Ureter (tissue), 1 donor: Measurements from ENCODE around the gene BDNF. TPM values are rescaled to one million over a fixed set of nuclear protein-coding genes. Genes with fewer than 3 reads are reported as not detected.
"Not testable (repeated sequence)": the region's sequence is repeated elsewhere in the genome, so short reads cannot be mapped to it uniquely, and the experiment has no call there.

Experiments
- DNase-seq: peaks from one replicate; pipeline ENCODE4 v3.0.0-alpha.2; 2020; ENCODE audit warnings: low spot score
- total RNA-seq: library from RNA; stranded (reverse); gene quantifications from one replicate; pipeline ENCODE4 v1.2.4, GENCODE V29; 2023
- donor health status: DM: yes; HTN: yes; CAD: no.

Gene BDNF
- total RNA-seq, 1 donor from 2014 or later, result 6.0 TPM

DNA sequence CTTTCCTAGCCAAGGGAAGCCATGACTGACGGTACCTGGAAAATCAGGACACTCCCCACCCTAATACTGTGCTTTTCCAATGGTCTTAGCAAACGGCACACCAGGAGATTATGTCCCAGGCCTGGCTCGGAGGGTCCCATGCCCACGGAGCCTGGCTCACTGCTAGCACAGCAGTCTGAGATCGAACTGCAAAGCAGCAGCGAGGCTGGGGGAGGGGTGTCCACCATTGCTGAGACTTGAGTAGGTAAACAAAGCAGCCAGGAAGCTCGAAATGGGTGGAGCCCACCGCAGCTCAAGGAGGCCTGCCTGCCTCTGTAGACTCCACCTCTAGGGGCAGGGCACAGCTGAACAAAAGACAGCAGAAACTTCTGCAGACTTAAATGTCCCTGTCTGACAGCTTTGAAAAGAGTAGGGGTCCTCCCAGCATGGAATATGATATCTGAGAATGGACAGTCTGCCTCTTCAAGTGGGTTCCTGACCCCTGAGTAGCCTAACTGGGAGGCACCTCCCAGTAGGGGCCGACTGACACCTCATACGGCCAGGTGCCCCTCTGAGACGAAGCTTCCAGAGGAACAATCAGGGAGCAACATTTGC is 34.6 kb downstream of the BDNF start:
- DNase-seq, result not testable (repeated sequence)

DNA sequence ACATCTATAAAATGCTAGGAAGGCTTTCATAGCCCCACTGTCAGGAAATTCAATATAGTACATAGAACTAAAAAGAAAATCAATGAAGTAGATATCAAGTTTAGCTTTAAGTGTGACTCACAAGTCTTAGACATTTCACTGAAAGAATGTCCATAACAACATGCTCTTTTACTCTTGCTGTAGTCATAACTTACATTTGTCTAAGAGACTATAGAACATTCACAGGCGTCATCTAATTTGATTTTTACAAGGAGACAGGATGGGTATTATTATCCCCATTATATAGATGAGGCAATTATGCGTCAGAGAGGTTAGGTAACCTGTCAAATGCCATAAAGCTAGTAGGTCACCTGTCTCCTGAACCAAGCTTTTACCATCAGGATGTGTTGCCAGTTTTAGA is 36.9 kb downstream of the BDNF start:
- DNase-seq, result no peak

DNA sequence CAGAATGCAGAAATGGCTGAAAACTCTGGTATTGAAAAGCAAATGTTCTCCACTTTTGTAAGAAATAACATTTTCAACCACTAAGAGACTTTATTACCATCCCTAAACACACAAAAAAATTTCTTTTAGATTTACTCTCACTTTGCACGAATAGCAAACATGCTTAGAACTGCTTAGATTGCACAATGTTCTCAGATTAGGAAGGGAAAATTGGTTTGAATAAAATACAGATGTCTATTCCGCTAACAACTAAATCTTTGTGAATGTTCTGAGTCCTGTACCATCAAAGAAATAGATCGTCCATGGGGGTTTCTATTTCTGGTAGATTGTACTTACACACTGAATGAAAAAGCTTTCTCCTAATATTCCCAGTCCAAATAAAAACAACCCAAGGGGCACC is 40.1 kb downstream of the BDNF start:
- no peak for DNase-seq

DNA sequence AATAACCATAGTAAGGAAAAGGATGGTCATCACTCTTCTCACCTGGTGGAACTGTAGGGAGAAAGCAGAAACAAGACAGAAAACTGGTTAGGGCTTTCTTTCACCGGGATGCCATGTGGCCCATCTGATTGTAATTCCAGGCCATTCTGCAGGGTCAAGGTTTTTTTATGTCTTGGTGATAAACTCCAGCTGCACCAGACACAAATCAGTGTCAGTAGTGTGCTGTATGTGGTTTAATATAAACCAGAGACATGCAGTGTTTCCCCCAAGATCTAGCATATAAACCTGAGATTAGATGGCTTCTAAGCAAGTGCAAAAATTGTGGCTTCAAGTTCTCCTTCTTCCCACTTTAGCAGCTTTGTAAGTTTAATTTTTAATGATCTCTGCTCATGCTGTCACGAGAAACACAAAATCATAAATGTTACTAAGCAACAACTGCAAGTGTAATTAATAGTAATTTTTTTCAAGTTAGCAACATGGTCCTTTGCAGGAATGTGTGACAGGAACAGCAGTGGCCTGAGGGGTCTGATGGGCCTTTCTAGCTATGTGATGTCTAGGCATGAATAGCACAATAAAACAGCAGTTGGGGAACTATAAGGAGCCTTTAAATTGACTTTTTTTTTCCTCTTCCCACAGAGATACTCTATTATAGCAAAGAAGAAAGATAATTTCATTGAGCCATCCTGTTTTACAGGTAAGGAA is 41.6 kb downstream of the BDNF start:
- no peak for DNase-seq

DNA sequence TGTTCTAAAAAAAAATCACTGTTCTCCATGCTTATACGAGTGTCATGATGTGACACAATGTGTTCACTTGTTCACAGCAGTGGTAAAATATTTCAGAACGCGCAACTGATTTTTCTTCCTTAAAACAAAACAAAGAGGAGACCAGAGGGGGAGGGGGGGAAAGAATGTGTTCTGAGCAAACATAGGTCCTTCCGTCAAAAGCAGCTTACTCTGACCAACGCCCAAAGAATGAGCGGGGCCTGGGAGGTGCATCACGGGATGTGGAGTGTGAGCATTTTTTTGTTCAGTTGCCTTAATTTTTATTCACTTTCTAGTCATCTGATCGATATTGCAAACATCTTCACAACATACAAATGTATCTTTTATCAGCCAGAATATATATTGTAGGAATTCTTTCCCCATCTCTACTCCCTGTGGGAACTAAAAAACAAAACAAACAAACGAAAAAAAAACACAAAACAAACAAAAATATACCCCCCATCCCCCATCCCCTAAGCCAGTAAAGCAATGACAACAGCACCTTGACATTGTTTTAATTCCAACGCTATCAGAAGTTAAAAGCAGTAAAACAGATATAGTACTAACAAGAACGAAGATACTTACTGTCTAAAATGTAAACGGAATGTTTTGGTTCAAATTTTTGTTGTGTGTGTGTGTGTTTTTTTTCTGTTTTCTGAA is 43.3 kb downstream of the BDNF start:
- no peak for DNase-seq

DNA sequence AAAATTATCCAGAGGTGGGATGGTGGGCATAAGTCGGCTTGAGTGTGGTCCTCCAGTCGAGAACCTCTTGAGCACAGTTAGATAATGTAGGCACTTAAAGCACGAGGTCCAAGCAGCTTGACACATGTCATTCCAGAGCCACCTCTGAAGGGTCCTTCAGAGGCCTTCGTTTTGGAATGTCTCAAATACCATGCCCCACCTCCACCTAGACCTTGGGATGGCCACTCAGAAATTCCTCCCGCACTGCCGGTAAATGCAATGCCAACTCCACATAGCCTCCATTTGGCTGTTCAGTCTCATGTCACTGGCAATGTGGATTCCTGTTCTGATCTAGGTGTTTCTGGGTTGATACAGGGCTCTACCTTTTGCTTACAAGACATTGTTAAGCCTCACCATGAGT is 43.9 kb downstream of the BDNF start:
- no peak for DNase-seq

DNA sequence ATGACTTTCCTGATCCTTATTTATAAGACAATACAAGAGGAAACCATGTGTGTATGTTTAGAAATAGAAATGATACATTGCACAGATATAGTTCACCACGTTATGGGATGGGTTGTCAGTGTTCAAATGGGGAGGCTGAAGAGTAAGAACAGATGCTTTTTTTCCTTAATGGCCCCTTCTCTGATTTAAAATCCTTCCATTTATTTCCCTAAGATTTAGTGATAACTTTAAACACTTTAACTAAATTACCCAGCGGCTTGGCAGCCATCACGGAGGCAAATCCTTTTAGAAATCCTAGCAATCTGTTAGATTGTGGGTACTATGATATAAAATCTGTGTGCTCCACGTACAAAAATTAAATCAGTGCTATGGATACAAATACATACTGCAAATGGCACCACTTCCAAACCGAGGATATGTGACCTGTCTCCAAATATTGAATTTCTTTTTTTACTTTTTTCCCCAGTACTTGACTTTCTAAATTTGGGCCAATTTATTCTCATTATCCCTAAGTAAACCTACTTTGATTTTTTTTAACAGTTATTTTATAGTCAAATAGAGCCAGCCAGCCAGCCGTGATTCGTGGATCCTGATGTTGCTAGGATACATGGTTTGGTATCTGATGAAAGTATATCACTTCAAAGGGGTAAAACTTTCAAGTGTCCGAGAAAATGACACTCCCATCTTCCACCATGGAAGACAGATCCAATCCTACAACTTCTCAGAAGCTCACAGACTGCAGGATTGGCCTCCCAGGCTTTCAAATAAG is 46.1 kb downstream of the BDNF start:
- no peak for DNase-seq

DNA sequence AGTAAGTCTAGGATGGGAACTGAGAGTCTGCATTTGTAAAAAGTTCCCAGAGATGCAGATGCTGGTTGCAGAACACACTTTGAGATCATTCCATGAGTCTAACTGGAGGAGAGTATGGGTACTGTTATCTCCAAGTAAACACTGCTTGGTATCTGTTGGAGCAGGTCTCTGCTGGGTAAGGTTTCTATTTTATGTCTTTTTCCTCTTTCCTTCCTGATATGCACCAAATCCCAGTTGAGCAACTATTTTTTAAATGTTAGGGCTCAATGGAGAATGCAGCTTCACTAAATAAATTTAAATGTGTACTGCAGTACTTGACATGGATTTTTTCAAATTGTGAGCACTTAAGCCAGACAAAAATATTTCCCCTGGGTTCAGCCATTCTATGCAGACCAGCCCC is 48.5 kb downstream of the BDNF start:
- no peak for DNase-seq

DNA sequence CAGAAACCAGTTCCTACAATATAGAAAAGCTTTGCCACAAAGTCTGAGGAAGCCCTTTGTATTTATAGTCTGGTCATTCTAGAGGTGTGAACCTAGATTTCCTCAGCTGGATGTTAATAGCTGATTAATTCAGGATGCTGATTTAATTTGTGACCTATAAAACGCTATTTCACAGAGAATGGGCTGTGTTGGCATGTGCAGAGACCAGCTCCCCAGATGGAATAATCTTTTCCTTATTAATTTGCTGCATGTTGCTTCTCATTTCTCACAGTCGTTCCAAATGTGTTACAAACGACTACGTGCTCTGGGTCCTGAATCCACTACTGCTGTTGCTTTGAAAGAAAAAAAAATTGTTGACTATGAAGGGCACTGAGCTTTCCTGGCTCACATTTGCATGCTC is 49.3 kb downstream of the BDNF start:
- DNase-seq, result no peak

DNA sequence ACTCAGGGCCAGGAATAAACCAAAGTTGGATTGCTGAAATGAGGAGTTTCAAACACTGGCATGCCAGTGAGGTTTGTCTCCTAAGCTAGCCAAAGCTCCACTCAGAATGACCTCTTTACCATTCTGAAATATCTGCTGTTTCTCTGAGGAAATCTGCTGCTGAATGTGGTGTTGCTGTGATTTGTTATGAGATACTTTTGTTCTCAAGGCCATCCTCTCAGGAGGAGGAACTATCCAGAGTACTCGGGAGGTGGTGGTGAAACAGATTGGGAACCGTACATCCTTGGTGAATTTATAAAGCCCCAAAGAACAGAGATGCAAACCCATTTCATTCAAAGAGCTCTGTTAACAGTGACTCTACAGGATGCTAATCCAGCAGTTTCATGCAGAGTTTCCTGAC is 50.5 kb downstream of the BDNF start:
- no peak for DNase-seq

DNA sequence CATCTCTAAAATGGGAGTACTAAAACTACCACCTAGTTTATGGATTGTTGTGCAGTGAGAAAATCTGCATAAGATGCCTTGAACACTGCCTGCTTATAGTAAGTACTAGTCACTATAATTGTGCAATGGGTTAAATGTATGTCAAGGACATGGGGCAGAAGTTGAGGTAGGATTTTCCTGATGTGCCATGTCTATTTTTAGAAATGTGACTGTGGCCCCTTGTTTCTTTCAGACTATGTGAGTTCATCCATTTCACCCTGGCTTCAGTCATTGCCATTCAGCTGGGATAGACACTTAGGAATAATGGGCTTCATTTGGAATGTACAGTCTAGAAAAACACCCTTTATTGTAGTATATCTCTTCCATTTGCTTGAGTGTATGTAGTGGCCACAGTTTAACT is 51.4 kb downstream of the BDNF start:
- DNase-seq, result no peak

DNA sequence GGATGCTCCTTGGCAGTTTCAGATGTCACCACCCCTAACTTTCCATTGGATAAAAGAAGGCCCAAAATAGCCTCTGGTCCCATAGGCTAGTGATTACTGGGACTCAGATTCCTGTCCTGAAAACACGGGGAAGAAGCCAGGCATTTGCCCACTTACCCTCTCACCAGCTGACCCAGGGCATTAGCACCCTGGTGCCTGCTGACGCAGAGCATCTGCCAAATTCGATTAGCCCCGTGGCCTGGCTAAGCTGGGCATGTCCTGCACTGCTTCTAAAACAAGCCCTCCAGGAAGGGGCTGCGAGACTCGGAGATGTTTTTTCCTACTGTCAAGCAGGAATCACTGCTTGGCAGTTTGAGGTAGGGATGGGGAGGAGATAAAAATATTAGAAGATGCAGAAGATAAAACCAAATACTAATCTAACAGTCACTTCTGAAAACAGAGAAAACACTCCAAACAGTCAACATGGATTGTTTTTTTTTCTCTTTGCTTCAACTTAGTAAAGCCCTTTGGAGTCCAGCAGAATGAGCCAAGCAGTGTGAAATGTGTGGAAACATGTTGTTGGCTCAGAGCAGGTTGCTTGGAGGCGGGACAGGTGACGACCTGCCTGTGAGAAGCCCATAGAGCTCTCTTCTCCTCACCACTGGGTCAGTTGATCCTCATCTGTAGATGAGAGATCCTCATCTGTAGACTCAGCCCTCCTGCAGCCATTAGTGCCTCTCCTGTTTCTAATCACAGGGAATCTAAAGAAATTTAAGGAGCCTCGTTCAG is 54.0 kb downstream of the BDNF start:
- DNase-seq, result no peak

DNA sequence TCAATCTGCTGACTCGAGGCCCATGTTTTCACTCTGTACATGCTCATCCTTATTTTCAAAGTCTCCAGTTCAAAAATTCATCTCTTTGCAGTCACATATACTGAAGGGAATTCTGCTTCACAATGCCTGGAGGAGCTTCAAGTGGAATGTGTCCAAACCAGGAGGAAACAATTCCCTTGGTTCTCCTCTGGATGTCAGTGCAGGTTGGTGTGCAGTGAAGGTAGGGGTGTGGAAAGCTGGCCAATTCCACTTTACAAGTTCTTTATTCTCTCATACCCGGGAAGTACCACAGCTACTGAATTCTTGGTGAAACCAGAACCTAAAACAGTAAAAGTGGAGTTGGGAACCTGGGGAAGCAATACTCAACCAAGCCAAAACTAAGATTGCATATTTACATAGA is 57.3 kb downstream of the BDNF start:
- no peak for DNase-seq

DNA sequence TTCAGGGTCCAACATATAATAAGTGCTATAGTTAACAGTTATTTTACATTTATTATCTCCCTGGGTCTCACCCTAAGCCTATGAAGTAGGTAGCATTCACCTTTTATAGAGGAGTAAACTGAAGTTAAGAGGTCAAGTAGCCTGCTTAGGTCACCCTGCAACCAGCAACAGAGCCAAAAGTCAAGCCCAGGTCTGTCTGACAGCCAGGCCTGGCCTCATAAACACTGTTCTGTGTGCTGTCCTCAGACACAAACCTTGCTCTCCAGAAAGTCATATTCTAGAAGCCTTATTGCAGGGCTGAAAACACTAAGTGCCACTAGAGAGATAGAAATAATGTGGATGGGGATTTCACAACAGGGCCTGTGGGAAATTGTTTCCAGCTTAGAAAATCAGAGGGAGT is 59.3 kb downstream of the BDNF start:
- no peak for DNase-seq

DNA sequence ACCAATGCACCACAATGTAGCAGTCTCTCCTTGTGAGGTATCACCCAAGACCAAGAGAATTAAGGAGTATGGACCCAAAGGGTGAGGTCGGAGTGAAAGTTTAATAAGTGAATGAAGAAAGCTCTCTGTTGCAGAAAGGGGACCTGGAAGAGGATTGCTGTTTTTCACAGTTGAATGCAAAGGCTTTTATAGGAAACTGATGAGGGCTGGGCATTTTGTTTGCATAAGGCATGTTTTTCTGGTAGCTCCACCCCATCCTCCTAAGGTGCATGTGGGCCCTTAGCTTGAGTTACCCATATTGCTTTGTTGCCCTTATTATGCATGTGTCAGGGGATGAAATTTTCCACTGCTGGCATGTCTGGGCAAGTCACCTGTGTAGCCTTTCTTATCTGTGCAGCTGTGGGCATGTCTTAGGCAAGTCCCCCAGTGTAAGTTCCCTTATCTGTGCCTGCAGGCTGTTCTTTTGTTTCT is 64.7 kb downstream of the BDNF start:
- DNase-seq, result no peak

DNA sequence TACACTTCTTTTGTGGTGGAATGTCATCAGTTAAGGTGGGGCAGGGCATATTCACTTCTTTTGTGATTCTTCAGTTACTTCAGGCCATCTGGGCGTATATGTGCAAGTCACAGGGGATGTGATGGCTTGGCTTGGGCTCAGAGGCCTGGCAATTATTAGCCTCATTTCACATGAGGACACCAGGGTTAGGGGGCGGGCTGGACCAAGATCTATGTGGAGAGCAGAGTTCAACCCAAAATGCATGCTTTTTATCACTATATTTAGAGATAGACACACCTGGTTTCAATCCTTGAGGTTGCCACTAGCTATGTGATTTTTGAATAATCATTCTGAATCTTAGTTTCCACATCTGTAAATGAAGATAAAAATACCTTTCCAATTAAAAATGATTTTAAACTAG is 65.5 kb downstream of the BDNF start:
- not testable (repeated sequence) for DNase-seq

DNA sequence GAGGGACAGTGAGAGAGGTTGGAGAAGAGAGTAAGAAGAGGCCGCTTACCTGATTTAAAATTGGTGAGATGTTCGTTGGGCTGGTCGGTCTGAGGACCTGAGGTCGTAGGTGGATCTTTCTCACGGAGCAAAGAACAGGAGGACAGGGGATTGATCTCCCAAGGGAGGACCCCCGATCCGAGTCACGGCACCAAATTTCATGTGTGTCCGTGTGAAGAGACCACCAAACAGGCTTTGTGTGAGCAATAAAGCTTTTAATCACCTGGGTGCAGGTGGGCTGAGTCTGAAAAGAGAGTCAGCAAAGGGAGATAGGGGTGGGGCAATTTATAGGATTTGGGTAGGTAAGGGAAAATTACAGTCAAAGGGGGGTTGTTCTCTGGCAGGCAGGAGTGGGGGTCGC is 66.0 kb downstream of the BDNF start:
- DNase-seq, result not testable (repeated sequence)

DNA sequence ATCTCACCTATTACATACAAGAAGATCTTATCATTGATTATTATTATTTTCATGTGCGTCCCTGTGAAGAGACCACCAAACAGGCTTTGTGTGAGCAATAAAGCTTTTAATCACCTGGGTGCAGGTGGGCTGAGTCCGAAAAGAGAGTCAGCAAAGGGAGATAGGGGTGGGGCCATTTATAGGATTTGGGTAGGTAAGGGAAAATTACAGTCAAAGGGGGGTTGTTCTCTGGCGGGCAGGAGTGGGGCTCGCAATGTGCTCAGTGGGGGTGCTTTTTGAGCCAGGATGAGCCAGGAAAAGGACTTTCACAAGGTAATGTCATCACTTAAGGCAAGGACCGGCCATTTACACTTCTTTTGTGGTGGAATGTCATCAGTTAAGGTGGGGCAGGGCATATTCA is 71.2 kb downstream of the BDNF start:
- DNase-seq, result not testable (repeated sequence)

DNA sequence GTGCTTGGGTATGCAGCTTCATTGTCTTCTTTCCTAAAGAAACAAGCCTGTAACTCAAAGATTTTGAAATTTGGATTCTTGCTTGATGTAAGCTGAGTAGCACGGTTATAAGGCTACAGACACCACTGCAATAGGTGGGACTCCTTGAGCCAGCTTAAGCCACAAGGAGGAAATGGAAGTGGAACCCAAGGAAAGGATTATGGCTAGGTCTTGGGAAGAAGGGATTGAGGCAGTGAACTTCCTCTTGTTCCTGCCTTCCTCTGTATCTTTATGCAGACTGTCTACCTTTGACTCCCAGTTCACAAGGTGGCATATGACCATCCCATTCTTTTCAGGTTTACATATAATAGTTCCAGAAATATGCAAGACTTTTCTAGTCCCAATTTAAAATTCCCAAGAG is 72.3 kb downstream of the BDNF start:
- DNase-seq, result no peak

DNA sequence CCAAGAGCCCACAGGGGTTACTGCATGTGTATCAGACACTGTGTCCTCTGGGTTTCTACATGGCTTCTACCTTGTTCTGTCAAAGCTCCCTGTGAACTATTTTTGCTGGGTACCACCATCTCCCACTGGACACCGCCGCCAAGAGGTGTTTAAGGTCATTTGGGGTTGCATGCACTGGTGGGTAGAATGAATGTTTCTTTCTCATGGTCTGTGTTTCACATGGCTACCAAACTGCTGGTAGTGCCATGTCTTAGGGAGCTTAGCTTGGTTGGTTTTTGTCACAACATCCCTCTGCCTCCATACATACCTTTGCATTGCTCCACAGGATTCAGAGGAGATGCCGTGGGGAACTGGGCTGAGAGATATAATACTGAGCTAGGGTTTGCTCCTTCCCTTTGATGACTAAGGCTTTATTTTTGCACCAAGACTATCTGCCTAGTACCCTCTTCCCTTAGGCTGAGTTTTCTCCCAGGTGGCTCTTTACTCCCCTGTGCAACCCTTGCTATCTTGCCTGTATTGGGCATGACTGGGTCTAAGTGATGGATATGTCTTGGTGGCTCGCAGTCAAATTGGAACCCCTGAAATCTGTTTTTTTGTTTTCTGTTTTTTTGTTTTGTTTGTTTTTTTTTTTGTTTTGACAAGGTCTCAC is 73.2 kb downstream of the BDNF start:
- no peak for DNase-seq

DNA sequence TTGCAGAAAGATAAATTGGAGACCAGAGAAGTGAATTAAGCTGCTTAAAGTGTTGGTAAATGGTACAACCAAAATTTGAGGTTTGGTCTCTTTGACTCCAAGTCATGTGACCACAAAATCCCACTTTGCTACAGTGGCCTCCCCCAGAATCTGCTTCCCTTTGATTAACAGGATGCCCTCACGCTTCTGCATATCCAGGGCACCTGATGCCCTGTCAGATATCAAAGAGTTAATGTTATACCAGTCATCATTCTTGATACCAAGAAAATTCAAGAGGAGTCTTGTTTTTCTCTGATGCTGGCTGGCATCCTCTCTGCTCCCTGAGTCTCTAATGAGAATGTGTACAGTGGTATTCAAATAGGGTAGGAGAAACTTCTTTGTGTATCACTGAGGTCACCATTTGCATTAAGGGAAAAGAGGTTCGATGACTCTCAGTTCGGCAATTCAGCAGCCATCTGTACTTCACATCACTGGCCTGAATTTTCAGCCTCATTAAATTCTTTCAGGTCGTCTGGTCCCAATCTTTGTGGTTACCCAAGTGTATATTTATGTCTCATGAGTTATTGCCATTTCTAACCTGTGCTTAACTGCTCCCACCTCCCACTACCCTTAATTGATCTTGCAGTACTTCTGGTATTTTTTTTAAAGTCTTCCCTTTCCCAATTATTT is 73.9 kb downstream of the BDNF start:
- no peak for DNase-seq
